HCT116 (cell line): ENCODE results near the gene KLHL6. TPM values are rescaled to one million over a fixed set of nuclear protein-coding genes. Genes with fewer than 3 reads are reported as not detected.
"Not testable (repeated sequence)": the region's sequence is repeated elsewhere in the genome, so short reads cannot be mapped to it uniquely, and the experiment has no call there.

ENCODE experiments used
- ATAC-seq: fragments of 200-7000 bp; cut with Tn5 transposase; 2 replicates; pipeline ENCODE4 v1.9.1; 2020; ENCODE audit warnings: mild to moderate bottlenecking, moderate library complexity
- BruUV-seq: library from RNA; stranded (reverse); fragments of 400-500 nt; replicated peaks from 2 replicates; lab custom pipeline; 2021; lab: Mats Ljungman, UMichigan
- CTCF ChIA-PET: fragments of 300-600 bp; sonication (Branson Sonifier 250); formaldehyde crosslinking; loops from one replicate; lab custom pipeline; 2021; ENCODE audit warnings: antibody characterized with exemption; lab: Charles Lee
- POLR2A ChIA-PET: fragments of 300-600, 350-600 bp; sonication (Branson Sonifier 250); formaldehyde crosslinking; loops from one replicate; lab custom pipeline; 2021; ENCODE audit warnings: antibody characterized with exemption; lab: Charles Lee
- RAD21 ChIA-PET, 2 experiments: fragments of 300-600 bp; sonication (Branson Sonifier 250); formaldehyde crosslinking; loops; one replicate each; lab custom pipeline; 2023; ENCODE audit warnings: low total read pairs in 2 of 2; ENCODE audit not compliant: uncharacterized antibody in 2 of 2, unreplicated experiment in 2 of 2, low non-redundant PET in 1 of 2; lab: Charles Lee
- DNase-seq: peaks from one replicate; pipeline ENCODE4 v3.0.0-alpha.2; 2010; ENCODE audit warnings: low read depth, low spot score
- H2AFZ ChIP-seq: fragments of 200-600 bp; shearing (Covaris generic), sonication (generic); 2 replicates; pipeline ENCODE4 v1.6.1; 2017; ENCODE audit warnings: low read depth, mixed run types, mixed read lengths, antibody characterized with exemption, low read length; ENCODE audit not compliant: poor library complexity, severe bottlenecking
- H3K27ac ChIP-seq: 2 replicates; pipeline ENCODE4 v1.5.1; 2012; ENCODE audit warnings: low read depth, low read length
- H3K27me3 ChIP-seq: fragments of 200-600 bp; sonication (generic); 2 replicates; pipeline ENCODE4 v1.6.1; 2016; ENCODE audit warnings: mixed run types, low read length, mixed read lengths; ENCODE audit not compliant: insufficient read depth
- H3K36me3 ChIP-seq, 2 experiments: fragments of 200-500 bp in 1 of 2; fragments of 200-600 bp in 1 of 2; sonication (Bioruptor generic) in 1 of 2; sonication (generic) in 1 of 2; 2 replicates each; pipeline versions ENCODE4 v1.5.1 to v1.6.1; 2014 to 2016; ENCODE audit warnings: low read length in 2 of 2, inconsistent platforms in 1 of 2, mixed read lengths in 1 of 2, mixed run types in 1 of 2; ENCODE audit not compliant: insufficient read depth in 2 of 2, control insufficient read depth in 1 of 2
- H3K4me1 ChIP-seq, 2 experiments: fragments of 200-600 bp in 1 of 2; sonication (generic) in 1 of 2; 2 replicates each; pipeline versions ENCODE4 v1.5.1 to v1.6.1; 2012 to 2017; ENCODE audit warnings: low read length in 2 of 2, inconsistent platforms in 1 of 2, mild to moderate bottlenecking in 1 of 2, mixed read lengths in 1 of 2, mixed run types in 1 of 2, moderate library complexity in 1 of 2; ENCODE audit not compliant: insufficient read depth in 2 of 2, control insufficient read depth in 1 of 2
- H3K4me2 ChIP-seq: fragments of 200-600 bp; sonication (generic); 2 replicates; pipeline ENCODE4 v1.6.1; 2017; ENCODE audit warnings: mixed run types, low read length, mixed read lengths
- H3K4me3 ChIP-seq, 2 experiments: fragments of 200-600 bp in 1 of 2; sonication (generic) in 1 of 2; replicated peaks in 1 of 2; 2 replicates each; pipeline ENCODE4 v1.5.1; 2011 to 2016; ENCODE audit warnings: low read length in 2 of 2, control low read depth in 1 of 2, low read depth in 1 of 2, mild to moderate bottlenecking in 1 of 2, mixed read lengths in 1 of 2, mixed run types in 1 of 2
- H3K79me2 ChIP-seq: fragments of 200-600 bp; sonication (generic); 2 replicates; pipeline ENCODE4 v1.6.1; 2017; ENCODE audit warnings: mild to moderate bottlenecking, mixed run types, low read length, moderate library complexity, mixed read lengths; ENCODE audit not compliant: insufficient read depth
- H3K9ac ChIP-seq: fragments of 200-600 bp; sonication (generic); 2 replicates; pipeline ENCODE4 v1.6.1; 2016; ENCODE audit warnings: low read length, mixed read lengths
- H3K9me2 ChIP-seq: fragments of 200-600 bp; sonication (generic), shearing (Covaris generic); 2 replicates; pipeline ENCODE4 v1.6.1; 2017; ENCODE audit warnings: mixed run types, mild to moderate bottlenecking, moderate library complexity; ENCODE audit not compliant: insufficient read depth
- H3K9me3 ChIP-seq, 2 experiments: fragments of 200-500 bp in 1 of 2; fragments of 200-600 bp in 1 of 2; sonication (Bioruptor generic) in 1 of 2; sonication (generic) in 1 of 2; 2 replicates each; pipeline ENCODE4 v1.6.1; 2014 to 2017; ENCODE audit warnings: low read length in 2 of 2, mixed read lengths in 2 of 2, inconsistent platforms in 1 of 2, low read depth in 1 of 2, mild to moderate bottlenecking in 1 of 2, mixed run types in 1 of 2, moderate library complexity in 1 of 2; ENCODE audit not compliant: control insufficient read depth in 1 of 2, insufficient read depth in 1 of 2
- H4K20me1 ChIP-seq: fragments of 200-600 bp; sonication (generic), shearing (Covaris generic); 2 replicates; pipeline ENCODE4 v1.6.1; 2017; ENCODE audit warnings: mixed run types, mild to moderate bottlenecking, moderate library complexity; ENCODE audit not compliant: insufficient read depth
- CEBPB ChIP-seq: IDR thresholded peaks from 2 replicates; pipeline ENCODE4 v1.6.1; 2012; ENCODE audit warnings: low read depth
- ZNF274 ChIP-seq: fragments of 200-500 bp; sonication (Bioruptor generic); IDR thresholded peaks from 2 replicates; pipeline ENCODE4 v1.6.1; 2014; ENCODE audit warnings: mild to moderate bottlenecking, low read depth, low read length, inconsistent platforms
- intact Hi-C: fragments of 100-400 bp; cut with micrococcal nuclease; formaldehyde crosslinking; loops from 2 replicates; pipeline ENCODE4 v1.10.0; 2022
- total RNA-seq: library from RNA; stranded (reverse); gene quantifications from one replicate; pipeline ENCODE4 v1.2.1, GENCODE V29; 2021; ENCODE audit not compliant: unreplicated experiment

Gene KLHL6
- total RNA-seq, 1 experiment from 2014 or later = 0.15 TPM

- ChIA-PET RAD21 (no interaction called here), POLR2A (no interaction called here), CTCF (no interaction called here)
- BruUV-seq = no TSS peak
- DNase-seq (no peak), ATAC-seq (no peak)
- H3K9ac ChIP-seq = no peak overlapping the region
- H3K4me3 ChIP-seq = no peak overlapping the region
- no peaks in the 10 kb centered on the region for H3K9me3 ChIP-seq
- H3K4me2 ChIP-seq = no peak overlapping the region
- no peak for TF ChIP-seq ZNF274
- no peak for TF ChIP-seq CEBPB
- no peak overlapping the region for H3K27ac ChIP-seq
- no peaks in the 10 kb centered on the region for H4K20me1 ChIP-seq
- no peaks in the 10 kb centered on the region for H3K79me2 ChIP-seq
- no peaks in the 10 kb centered on the region for H3K36me3 ChIP-seq
- intact Hi-C loops = no loop called here
- H3K9me2 ChIP-seq = no peaks in the 10 kb centered on the region
- H2AFZ ChIP-seq = no peak overlapping the region
- peaks cover 8% of the 10 kb centered on the region; the same call in 1 of the 2 replicates for H3K27me3 ChIP-seq
- H3K4me1 ChIP-seq = no peaks in the 10 kb centered on the region
Measured at GRCh38 chr3:183513046-183513706, 42.3 kb downstream of the KLHL6 start.

GRCh38 chr3:183511286-183512131, 44.0 kb downstream of the KLHL6 start:
- DNase-seq, H3K36me3 ChIP-seq, intact Hi-C loops, H3K9me2 ChIP-seq, H3K9me3 ChIP-seq, ATAC-seq, H3K4me2 ChIP-seq, H3K79me2 ChIP-seq, H3K4me1 ChIP-seq, H3K4me3 ChIP-seq, H3K27ac ChIP-seq, H2AFZ ChIP-seq, RAD21 ChIA-PET, CTCF ChIA-PET, POLR2A ChIA-PET, H4K20me1 ChIP-seq, BruUV-seq, H3K9ac ChIP-seq, H3K27me3 ChIP-seq: not testable (repeated sequence)
